ENCODE results near the gene GSK3A.

Gene GSK3A

GRCh38 chr19:42220751-42221097 is 21.7 kb downstream of the GSK3A start:
- no peak for DNase-seq

GRCh38 chr19:42219812-42220750 is 22.3 kb downstream of the GSK3A start, which contains the start of gene ZNF526:
ZNF526 (plus strand) TSS chr19:42220312; CDS start chr19:42224404, 4,092 bp downstream.
- peak; percentile 93 for DNase-seq

- peak; percentile 85 for DNase-seq
These were observed 24.6 kb downstream of the GSK3A start, which contains the start of gene DEDD2 for GRCh38 chr19:42217520-42218437. DEDD2 (minus strand) TSS chr19:42217677; CDS start chr19:42217007, 670 bp downstream.

GRCh38 chr19:42216653-42217519 is 25.5 kb downstream of the GSK3A start:
- no peak for DNase-seq

GRCh38 chr19:42214810-42215485 is 27.5 kb downstream of the GSK3A start:
- no peak for DNase-seq

- DNase-seq, result no peak
These were observed 29.5 kb downstream of the GSK3A start for GRCh38 chr19:42212886-42213285.

GRCh38 chr19:42208612-42209011 is 33.8 kb downstream of the GSK3A start:
- no peak for DNase-seq

GRCh38 chr19:42207767-42208271 is 34.6 kb downstream of the GSK3A start:
- DNase-seq, result no peak

GRCh38 chr19:42206871-42207755 is 35.3 kb downstream of the GSK3A start:
- DNase-seq, result no peak

- no peak for DNase-seq
These were observed 37.7 kb downstream of the GSK3A start for GRCh38 chr19:42204664-42205063.

GRCh38 chr19:42203700-42204099 is 38.7 kb downstream of the GSK3A start:
- DNase-seq, result no peak

- DNase-seq, result no peak
These were observed 40.0 kb downstream of the GSK3A start for GRCh38 chr19:42202290-42202880.

GRCh38 chr19:42201489-42202289 is 40.7 kb downstream of the GSK3A start:
- DNase-seq, result peak; percentile 91

- DNase-seq, result no peak
These were observed 42.2 kb downstream of the GSK3A start for GRCh38 chr19:42200116-42200715.

- peak; percentile 80 for DNase-seq
These were observed 42.8 kb downstream of the GSK3A start for GRCh38 chr19:42199440-42200115.

GRCh38 chr19:42198676-42199439 is 43.5 kb downstream of the GSK3A start:
- peak; percentile 78 for DNase-seq

GRCh38 chr19:42197375-42197817 is 45.0 kb downstream of the GSK3A start:
- DNase-seq, result peak; percentile 70

All from GF-D8 (cell line).